H1 (cell line): ENCODE results near the gene CEP70. TPM values are rescaled to one million over a fixed set of nuclear protein-coding genes. Genes with fewer than 3 reads are reported as not detected.

Experiments used
- CTCF ChIA-PET: fragments of 300-600 bp; sonication (Branson Sonifier 250); formaldehyde crosslinking; loops from one replicate; lab custom pipeline; 2021; ENCODE audit not compliant: partially characterized antibody; lab: Charles Lee
- POLR2A ChIA-PET: fragments of 300-600 bp; sonication (Branson Sonifier 250); formaldehyde crosslinking; loops from one replicate; lab custom pipeline; 2021; ENCODE audit warnings: inconsistent platforms; ENCODE audit not compliant: partially characterized antibody; lab: Charles Lee
- DNase-seq, 2 experiments: peaks; one replicate each; pipeline versions ENCODE4 v3.0.0 to v3.0.0-alpha.2; 2010 to 2022; ENCODE audit warnings: low spot score in 2 of 2, low read depth in 1 of 2, mixed read lengths in 1 of 2
- FAIRE-seq: peaks from 2 replicates; lab custom pipeline; 2011; peaks lifted over from hg19 to GRCh38; lab: Jason Lieb, UNC
- H2AFZ ChIP-seq: 2 replicates; pipeline ENCODE4 v1.8.1; 2012; ENCODE audit warnings: low read length, inconsistent platforms
- H2AK5ac ChIP-seq: 2 replicates; pipeline ENCODE4 v1.6.1; 2013; ENCODE audit warnings: low read depth, low read length
- H2BK120ac ChIP-seq: replicated peaks from 2 replicates; pipeline ENCODE3; 2013; ENCODE audit warnings: low read depth, low read length, inconsistent platforms
- H2BK12ac ChIP-seq: 2 replicates; pipeline ENCODE4 v1.6.1; 2013; ENCODE audit warnings: low read depth, low read length
- H2BK15ac ChIP-seq: 2 replicates; pipeline ENCODE4 v1.6.1; 2013; ENCODE audit warnings: low read length
- H2BK20ac ChIP-seq: 2 replicates; pipeline ENCODE4 v1.6.1; 2013; ENCODE audit warnings: low read length
- H2BK5ac ChIP-seq: 2 replicates; pipeline ENCODE4 v1.6.1; 2013; ENCODE audit warnings: low read depth, low read length
- H3K14ac ChIP-seq: 2 replicates; pipeline ENCODE4 v1.6.1; 2013; ENCODE audit warnings: inconsistent platforms; ENCODE audit not compliant: insufficient read length
- H3K18ac ChIP-seq: 2 replicates; pipeline ENCODE4 v1.6.1; 2013; ENCODE audit warnings: low read length; ENCODE audit errors: extremely low read depth
- H3K23ac ChIP-seq: 2 replicates; pipeline ENCODE4 v1.6.1; 2013; ENCODE audit warnings: inconsistent platforms; ENCODE audit not compliant: insufficient read length
- H3K23me2 ChIP-seq: 2 replicates; pipeline ENCODE4 v1.6.1; 2013; ENCODE audit warnings: low read depth, low read length
- H3K27ac ChIP-seq: 2 replicates; pipeline ENCODE4 v1.6.1; 2011; ENCODE audit warnings: low read depth, low read length, inconsistent platforms
- H3K27me3 ChIP-seq, 4 experiments: replicated peaks in 1 of 4; 1 replicate in 1 of 4; 2 replicates in 3 of 4; pipeline versions ENCODE4 v1.6.1 to v1.8.1; 2011 to 2013; ENCODE audit warnings: low read length in 3 of 4, mild to moderate bottlenecking in 3 of 4, inconsistent platforms in 2 of 4, mixed read lengths in 2 of 4, moderate library complexity in 1 of 4; ENCODE audit not compliant: control insufficient read depth in 3 of 4, insufficient read depth in 3 of 4; ENCODE audit errors: extremely low read depth in 1 of 4
- H3K36me3 ChIP-seq, 4 experiments: 2 replicates each; pipeline versions ENCODE4 v1.6.1 to v1.8.1; 2011 to 2013; ENCODE audit warnings: mild to moderate bottlenecking in 4 of 4, low read length in 3 of 4, moderate library complexity in 2 of 4, control low read depth in 1 of 4, inconsistent platforms in 1 of 4; ENCODE audit not compliant: insufficient read depth in 4 of 4, control insufficient read depth in 2 of 4
- H3K4ac ChIP-seq: replicated peaks from 2 replicates; pipeline ENCODE3; 2013; ENCODE audit warnings: low read length, low read depth, mixed read lengths, inconsistent platforms; ENCODE audit not compliant: insufficient read length
- H3K4me1 ChIP-seq, 4 experiments: replicated peaks in 1 of 4; 1 replicate in 1 of 4; 2 replicates in 3 of 4; pipeline versions ENCODE4 v1.6.1 to v1.8.1; 2011 to 2013; ENCODE audit warnings: low read length in 3 of 4, inconsistent platforms in 2 of 4, mixed read lengths in 1 of 4; ENCODE audit not compliant: insufficient read depth in 4 of 4, control insufficient read depth in 3 of 4
- H3K4me2 ChIP-seq, 2 experiments: 2 replicates each; pipeline versions ENCODE4 v1.6.1 to v1.8.1; 2011 to 2013; ENCODE audit warnings: low read depth in 2 of 2, low read length in 2 of 2, control low read depth in 1 of 2, inconsistent platforms in 1 of 2, mild to moderate bottlenecking in 1 of 2; ENCODE audit not compliant: insufficient read depth in 1 of 2
- H3K4me3 ChIP-seq, 4 experiments: fragments of 200-600, 300-600 bp in 1 of 4; sonication (generic), shearing (Covaris generic), sonication (Bioruptor Twin) in 1 of 4; 2 replicates each; pipeline versions ENCODE4 v1.5.1 to v1.8.1; 2011 to 2016; ENCODE audit warnings: low read length in 4 of 4, low read depth in 3 of 4, control low read depth in 2 of 4, inconsistent platforms in 2 of 4, mild to moderate bottlenecking in 2 of 4, mixed read lengths in 1 of 4, moderate library complexity in 1 of 4; ENCODE audit not compliant: insufficient read depth in 2 of 4; ENCODE audit errors: extremely low read depth in 1 of 4
- H3K56ac ChIP-seq: replicated peaks from 2 replicates; pipeline ENCODE3; 2013; ENCODE audit warnings: low read depth, mild to moderate bottlenecking, mixed read lengths, low read length, inconsistent platforms; ENCODE audit not compliant: insufficient read length
- H3K79me1 ChIP-seq: 2 replicates; pipeline ENCODE4 v1.6.1; 2013; ENCODE audit warnings: low read depth, low read length, control low read depth
- H3K79me2 ChIP-seq, 2 experiments: 2 replicates each; pipeline versions ENCODE4 v1.6.1 to v1.8.1; 2012 to 2013; ENCODE audit warnings: low read length in 2 of 2, mild to moderate bottlenecking in 2 of 2, inconsistent platforms in 1 of 2; ENCODE audit not compliant: insufficient read depth in 2 of 2, control insufficient read depth in 1 of 2
- H3K9ac ChIP-seq, 4 experiments: replicated peaks in 1 of 4; 1 replicate in 1 of 4; 2 replicates in 3 of 4; pipeline versions ENCODE4 v1.6.1 to v1.8.1; 2011 to 2013; ENCODE audit warnings: low read depth in 3 of 4, low read length in 3 of 4, control low read depth in 2 of 4, mild to moderate bottlenecking in 2 of 4, moderate library complexity in 2 of 4, inconsistent platforms in 1 of 4; ENCODE audit errors: extremely low read depth in 1 of 4
- H3K9me3 ChIP-seq, 2 experiments: 2 replicates each; pipeline versions ENCODE4 v1.6.1 to v1.8.1; 2012 to 2013; ENCODE audit warnings: mild to moderate bottlenecking in 2 of 2, moderate library complexity in 2 of 2, control low read depth in 1 of 2, inconsistent platforms in 1 of 2, low read depth in 1 of 2, low read length in 1 of 2, mixed read lengths in 1 of 2; ENCODE audit not compliant: insufficient read depth in 2 of 2
- H4K20me1 ChIP-seq, 2 experiments: replicated peaks in 1 of 2; 2 replicates each; pipeline versions ENCODE3 to v1.8.1; 2011 to 2013; ENCODE audit warnings: inconsistent platforms in 2 of 2, low read length in 2 of 2, mild to moderate bottlenecking in 1 of 2; ENCODE audit not compliant: insufficient read depth in 2 of 2, control insufficient read depth in 1 of 2
- H4K5ac ChIP-seq: 2 replicates; pipeline ENCODE4 v1.6.1; 2013; ENCODE audit warnings: low read length, low read depth, mixed read lengths, inconsistent platforms; ENCODE audit not compliant: insufficient read length
- H4K8ac ChIP-seq: 2 replicates; pipeline ENCODE4 v1.8.0; 2013; ENCODE audit warnings: mild to moderate bottlenecking, moderate library complexity, low read length, inconsistent platforms; ENCODE audit not compliant: insufficient read depth; ENCODE audit errors: extremely low read depth
- H4K91ac ChIP-seq: replicated peaks from 2 replicates; pipeline ENCODE3; 2013; ENCODE audit warnings: low read length, mixed read lengths, inconsistent platforms; ENCODE audit not compliant: insufficient read length
- EZH2 ChIP-seq: fragments of 200-600 bp; sonication (generic); IDR thresholded peaks from 2 replicates; pipeline ENCODE4 v1.7.1; 2012; ENCODE audit warnings: low read depth, mild to moderate bottlenecking, moderate library complexity, low read length, inconsistent platforms; ENCODE audit not compliant: severe bottlenecking
- FOSL1 ChIP-seq: IDR thresholded peaks from 2 replicates; pipeline ENCODE4 v1.6.1; 2011; ENCODE audit warnings: mild to moderate bottlenecking, low read depth, low read length, moderate library complexity; ENCODE audit not compliant: insufficient read depth
- GTF2F1 ChIP-seq: IDR thresholded peaks from 2 replicates; pipeline ENCODE4 v1.6.1; 2012; ENCODE audit warnings: low read depth, low read length, improper control_type of control experiment, borderline replicate concordance
- MAFK ChIP-seq: IDR thresholded peaks from 2 replicates; pipeline ENCODE4 v1.6.1; 2012; ENCODE audit warnings: low read depth, mild to moderate bottlenecking, improper control_type of control experiment, low read length
- POLR2AphosphoS5 ChIP-seq: IDR thresholded peaks from 2 replicates; pipeline ENCODE4 v1.6.1; 2011; ENCODE audit warnings: low read depth, low read length
- TAF1 ChIP-seq: IDR thresholded peaks from 2 replicates; pipeline ENCODE4 v1.6.1; 2011; ENCODE audit warnings: mild to moderate bottlenecking, low read depth, low read length
- TEAD4 ChIP-seq: IDR thresholded peaks from 2 replicates; pipeline ENCODE4 v1.6.1; 2012; ENCODE audit warnings: low read depth, low read length, inconsistent platforms, mixed read lengths
- USF2 ChIP-seq: IDR thresholded peaks from 2 replicates; pipeline ENCODE4 v1.6.1; 2011; ENCODE audit warnings: low read length, improper control_type of control experiment
- WGBS, 2 experiments: shearing (Covaris generic) in 1 of 2; methylation state at CpG; one replicate each; pipeline versions ENCODE4 v1.1.6 to v1.1.7; 2013 to 2015; ENCODE audit warnings: low lambda C conversion rate in 2 of 2, mixed read lengths in 2 of 2, inconsistent platforms in 1 of 2, low coverage in 1 of 2, missing lambda C conversion rate in 1 of 2; ENCODE audit not compliant: insufficient replicate concordance in 2 of 2, insufficient coverage in 1 of 2, insufficient read length in 1 of 2; ENCODE audit errors: extremely low coverage in 1 of 2, missing lambda C conversion rate in 1 of 2; 5-methylcytosine and 5-hydroxymethylcytosine counted together
- polyA plus RNA-seq, 7 experiments: library from polyadenylated mRNA; depleted of rRNA in 3 of 7; stranded (reverse) in 5 of 7; unstranded in 2 of 7; fragments of >200 nt in 5 of 7; fragments of 200-250 nt in 2 of 7; gene quantifications; 1 replicate in 5 of 7; 2 replicates in 1 of 7; 4 replicates in 1 of 7; pipeline versions ENCODE4 v1.2.1 to v1.2.3, GENCODE V29; 2011 to 2013; ENCODE audit warnings: missing spikeins in 2 of 7, mixed read lengths in 2 of 7
- total RNA-seq: library from RNA; stranded (reverse); fragmentation: NEBNext Ultra II Directional; extraction: Animal tissue kit (Norgen Biotek cat#: 25700); gene quantifications from 2 replicates; pipeline ENCODE4 v1.2.1, GENCODE V29; 2021

CEP70 gene
- total and polyA plus RNA-seq, 2 of the 8 experiments (the other 6 are each of a cell fraction or from before 2014, with no cell fraction given): 3.9 to 26.2 TPM

- H2BK120ac ChIP-seq: no peak overlapping the region
- no peaks in the 10 kb centered on the region for H3K23me2 ChIP-seq
- no peak overlapping the region for H4K5ac ChIP-seq
- 91% methylated on average over 3 of the region's 3 CpGs; no CpG with 5 or more reads in 1 of the 2 experiments for WGBS, 2 experiments
- no peaks in the 10 kb centered on the region for H3K79me2 ChIP-seq
- H3K4me2 ChIP-seq: no peak overlapping the region
- no peak overlapping the region for H3K18ac ChIP-seq
- no peak overlapping the region for H2BK20ac ChIP-seq
- H2BK15ac ChIP-seq: no peak overlapping the region
- FAIRE-seq (no peak), DNase-seq (no peak)
- H3K27ac ChIP-seq: no peak overlapping the region
- no peak overlapping the region for H2BK12ac ChIP-seq
- POLR2A ChIA-PET: no interaction called here
- H3K9me3 ChIP-seq: no peaks in the 10 kb centered on the region
- no peak overlapping the region for H3K23ac ChIP-seq
- H4K20me1 ChIP-seq: no peaks in the 10 kb centered on the region
- peaks cover 0 to 3% (median 0%) of the 10 kb centered on the region in 4 experiments; a peak in 1 of 7 replicates for H3K4me1 ChIP-seq
- H3K9ac ChIP-seq: no peak overlapping the region
- H3K79me1 ChIP-seq: no peaks in the 10 kb centered on the region
- H3K27me3 ChIP-seq: no peaks in the 10 kb centered on the region
- H2AFZ ChIP-seq: no peak overlapping the region
- no peak overlapping the region for H3K56ac ChIP-seq
- CTCF ChIA-PET: interaction anchor here (1.1 kb wide), 1 partner anchor 87 kb away, joined by 3 read pairs; no protein-coding TSS in a partner anchor
- H4K8ac ChIP-seq: no peak overlapping the region
- no peaks in the 10 kb centered on the region for H3K36me3 ChIP-seq
- H3K14ac ChIP-seq: no peak overlapping the region
- no peak overlapping the region for H3K4ac ChIP-seq
- H2AK5ac ChIP-seq: no peak overlapping the region
- no peak overlapping the region for H3K4me3 ChIP-seq
- TF ChIP-seq TAF1 (no peak), POLR2AphosphoS5 (no peak), TEAD4 (no peak), EZH2 (no peak), MAFK (no peak), FOSL1 (no peak), GTF2F1 (no peak), USF2 (no peak)
- no peak overlapping the region for H2BK5ac ChIP-seq
- no peak overlapping the region for H4K91ac ChIP-seq
Measured at GRCh38 chr3:138507524-138507923, 86.5 kb downstream of the CEP70 start.
